Mucosa of gallbladder (tissue), 1 donor: Measurements from ENCODE around the gene PAX9. TPM values are rescaled to one million over a fixed set of nuclear protein-coding genes. Genes with fewer than 3 reads are reported as not detected.

ENCODE experiments used
- total RNA-seq: library from RNA; stranded (reverse); gene quantifications from one replicate; pipeline ENCODE4 v1.2.1, GENCODE V29; 2021
- donor health status: DM: no; HTN: no; CAD: no.

PAX9 gene
- total RNA-seq, 1 donor from 2014 or later, result not detected

Other genes with a start within 250 kb of the PAX9 start
- gene NKX2-1, start 141.6 kb upstream of the PAX9 start, total RNA-seq, result 0.26 TPM
- not detected for gene NKX2-8, start 79.2 kb upstream of the PAX9 start, total RNA-seq